DND-41 (cell line): ENCODE measurements around the gene PSMD13.

ENCODE experiments used
- ATAC-seq: fragments of 200-7000 bp; cut with Tn5 transposase; 3 replicates; pipeline ENCODE4 v1.9.1; 2021; ENCODE audit warnings: low read depth; ENCODE audit not compliant: insufficient read depth
- DNase-seq: peaks from one replicate; pipeline ENCODE4 v3.0.0-alpha.2; 2020
- H2AFZ ChIP-seq: 2 replicates; pipeline ENCODE4 v1.6.0; 2012; ENCODE audit warnings: low read depth, low read length
- H3K27ac ChIP-seq: 2 replicates; pipeline ENCODE4 v1.5.1; 2012; ENCODE audit warnings: low read length, inconsistent platforms
- H3K27me3 ChIP-seq: fragments of 200-600 bp; sonication (generic); 2 replicates; pipeline ENCODE4 v1.6.0; 2012; ENCODE audit warnings: low read length, mild to moderate bottlenecking, inconsistent platforms; ENCODE audit not compliant: insufficient read depth, poor library complexity
- H3K36me3 ChIP-seq: 2 replicates; pipeline ENCODE4 v1.5.1; 2012; ENCODE audit warnings: low read length, inconsistent platforms; ENCODE audit not compliant: insufficient read depth
- H3K4me1 ChIP-seq: 2 replicates; pipeline ENCODE4 v1.5.1; 2012; ENCODE audit warnings: mild to moderate bottlenecking, low read length; ENCODE audit not compliant: insufficient read depth
- H3K4me2 ChIP-seq: 2 replicates; pipeline ENCODE4 v1.6.0; 2012; ENCODE audit warnings: mild to moderate bottlenecking, moderate library complexity, low read length, inconsistent platforms; ENCODE audit not compliant: insufficient read depth
- H3K4me3 ChIP-seq, 2 experiments: fragments of 200-600 bp in 1 of 2; shearing (Covaris generic) in 1 of 2; 2 replicates each; pipeline ENCODE4 v1.5.1; 2012 to 2016; ENCODE audit warnings: inconsistent platforms in 2 of 2, low read length in 2 of 2, mild to moderate bottlenecking in 2 of 2, low read depth in 1 of 2, moderate library complexity in 1 of 2
- H3K79me2 ChIP-seq: 2 replicates; pipeline ENCODE4 v1.6.0; 2012; ENCODE audit warnings: low read length, inconsistent platforms; ENCODE audit not compliant: insufficient read depth
- H3K9ac ChIP-seq: 2 replicates; pipeline ENCODE4 v1.6.0; 2012; ENCODE audit warnings: low read depth, mild to moderate bottlenecking, inconsistent platforms, low read length, moderate library complexity
- H3K9me3 ChIP-seq: 2 replicates; pipeline ENCODE4 v1.5.1; 2012; ENCODE audit warnings: low read length, moderate library complexity, mild to moderate bottlenecking, inconsistent platforms; ENCODE audit not compliant: insufficient read depth, severe bottlenecking
- H4K20me1 ChIP-seq: 2 replicates; pipeline ENCODE4 v1.6.0; 2012; ENCODE audit warnings: low read length; ENCODE audit not compliant: insufficient read depth
- CTCF ChIP-seq: IDR thresholded peaks from 2 replicates; pipeline ENCODE4 v1.5.1; 2012; ENCODE audit warnings: borderline replicate concordance, low read length, moderate library complexity, mild to moderate bottlenecking; ENCODE audit not compliant: poor library complexity, severe bottlenecking; ENCODE audit errors: extremely low read depth
- EZH2 ChIP-seq: IDR thresholded peaks from 3 replicates; pipeline ENCODE4 v1.6.1; 2012; ENCODE audit warnings: borderline replicate concordance, low read depth, mild to moderate bottlenecking, moderate library complexity, low read length, inconsistent platforms; ENCODE audit not compliant: severe bottlenecking

PSMD13 gene

GRCh38 chr11:278001-278951, 41.5 kb downstream of the PSMD13 start, which contains the start of gene NLRP6:
Gene NLRP6, plus strand, starts transcription at chr11:278407. Its CDS starts 163 bp downstream, at chr11:278570.
- no peaks in the 10 kb centered on the region for H3K79me2 ChIP-seq
- no peaks in the 10 kb centered on the region for H3K36me3 ChIP-seq
- H3K4me2 ChIP-seq = no peak within 1 kb of the TSS
- no peaks in the 10 kb centered on the region for H3K27me3 ChIP-seq
- peaks cover 10% of the 10 kb centered on the region for H3K4me1 ChIP-seq
- no peak within 1 kb of the TSS for H3K9ac ChIP-seq
- no peak within 1 kb of the TSS for H3K4me3 ChIP-seq
- H4K20me1 ChIP-seq = no peaks in the 10 kb centered on the region
- TF ChIP-seq EZH2 = no peak
- no peak for TF ChIP-seq CTCF
- peak within 1 kb of the TSS; percentile 60 for H3K27ac ChIP-seq
- ATAC-seq = 0 out of 3 replicates have a peak, but pooled peaks have one; percentile 24
- H3K9me3 ChIP-seq = no peaks in the 10 kb centered on the region
- DNase-seq = no peak
- H2AFZ ChIP-seq = no peak within 1 kb of the TSS

GRCh38 chr11:279040-279965, 42.5 kb downstream of the PSMD13 start:
- Histone ChIP-seq H3K27me3 (no peaks in the 10 kb centered on the region), H3K9me3 (no peaks in the 10 kb centered on the region), H3K9ac (no peak overlapping the region), H2AFZ (no peak overlapping the region), H3K27ac (no peak overlapping the region), H3K4me2 (no peak overlapping the region), H3K79me2 (no peaks in the 10 kb centered on the region), H3K4me3 (no peak overlapping the region), H4K20me1 (no peaks in the 10 kb centered on the region), H3K4me1 (peaks cover 10% of the 10 kb centered on the region), H3K36me3 (no peaks in the 10 kb centered on the region)
- DNase-seq = no peak
- TF ChIP-seq CTCF = no peak
- no peak for TF ChIP-seq EZH2
- no peak for ATAC-seq

GRCh38 chr11:279966-280705, 43.4 kb downstream of the PSMD13 start:
- Histone ChIP-seq H3K79me2 (no peaks in the 10 kb centered on the region), H3K27ac (no peak overlapping the region), H3K9ac (no peak overlapping the region), H3K36me3 (no peaks in the 10 kb centered on the region), H3K4me1 (peaks cover 10% of the 10 kb centered on the region), H4K20me1 (no peaks in the 10 kb centered on the region), H3K4me2 (no peak overlapping the region), H3K27me3 (no peaks in the 10 kb centered on the region), H3K9me3 (no peaks in the 10 kb centered on the region), H2AFZ (no peak overlapping the region), H3K4me3 (no peak overlapping the region)
- DNase-seq (no peak), ATAC-seq (no peak)
- no peak for TF ChIP-seq EZH2
- TF ChIP-seq CTCF = no peak
